GM12891 (cell line): Measurements from ENCODE around the gene OPRM1.

Source experiments
- PAX5 ChIP-seq: IDR thresholded peaks from 2 replicates; pipeline ENCODE4 v1.6.1; 2011; ENCODE audit warnings: low read length, moderate library complexity, mild to moderate bottlenecking; ENCODE audit not compliant: insufficient read depth, severe bottlenecking
- POLR2A ChIP-seq: IDR thresholded peaks from 2 replicates; pipeline ENCODE4 v1.6.1; 2011; ENCODE audit warnings: low read depth, low read length, control low read depth
- POLR2AphosphoS5 ChIP-seq: IDR thresholded peaks from 2 replicates; pipeline ENCODE4 v1.6.1; 2011; ENCODE audit warnings: low read depth, low read length, control low read depth
- TAF1 ChIP-seq: IDR thresholded peaks from 2 replicates; pipeline ENCODE4 v1.6.1; 2011; ENCODE audit warnings: low read depth, low read length, control low read depth

DNA sequence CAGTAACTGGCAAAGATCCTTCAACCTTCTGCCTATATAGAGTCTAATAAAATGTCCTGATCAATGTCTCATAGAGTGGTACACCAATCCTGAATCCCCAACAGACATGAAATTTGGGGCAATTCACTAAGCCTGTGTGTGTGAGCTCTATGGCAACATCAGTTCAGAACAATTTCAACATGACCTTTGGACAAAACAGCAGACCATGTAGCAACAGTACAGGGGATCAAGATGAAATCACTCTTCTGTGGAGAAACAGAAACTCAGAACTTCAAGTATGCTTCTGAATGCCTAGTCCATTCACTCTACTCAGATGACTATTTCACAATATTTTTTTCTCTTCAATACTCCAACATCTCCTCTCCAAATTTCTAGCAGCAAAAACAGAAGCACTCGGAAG, 49.1 kb upstream of the OPRM1 start:
- no peak for TF ChIP-seq POLR2A
- no peak for TF ChIP-seq POLR2AphosphoS5
- no peak for TF ChIP-seq TAF1
- no peak for TF ChIP-seq PAX5
